Glutamatergic neuron (in vitro differentiated cells): Measurements from ENCODE around the gene CLSTN3. TPM values are rescaled to one million over a fixed set of nuclear protein-coding genes. Genes with fewer than 3 reads are reported as not detected.

Experiments
- DNase-seq: peaks from one replicate; pipeline ENCODE4 v3.0.0; 2022
- H3K27ac Mint-ChIP-seq: one replicate; pipeline ENCODE4 v1.8.0; 2020; ENCODE audit warnings: mild to moderate bottlenecking, mixed read lengths, inconsistent platforms; ENCODE audit not compliant: unreplicated experiment
- H3K27me3 Mint-ChIP-seq: one replicate; pipeline ENCODE4 v1.8.0; 2020; ENCODE audit warnings: mild to moderate bottlenecking, moderate library complexity, mixed read lengths, inconsistent platforms; ENCODE audit not compliant: unreplicated experiment
- H3K36me3 Mint-ChIP-seq: one replicate; pipeline ENCODE4 v1.8.0; 2020; ENCODE audit warnings: mild to moderate bottlenecking, mixed read lengths, inconsistent platforms; ENCODE audit not compliant: unreplicated experiment
- H3K4me1 Mint-ChIP-seq: one replicate; pipeline ENCODE4 v1.8.0; 2020; ENCODE audit warnings: mild to moderate bottlenecking, low read depth, mixed read lengths, inconsistent platforms; ENCODE audit not compliant: unreplicated experiment
- H3K4me3 Mint-ChIP-seq: one replicate; pipeline ENCODE4 v1.8.0; 2020; ENCODE audit warnings: mild to moderate bottlenecking, mixed read lengths, inconsistent platforms; ENCODE audit not compliant: unreplicated experiment
- H3K9me3 Mint-ChIP-seq: one replicate; pipeline ENCODE4 v1.8.0; 2020; ENCODE audit warnings: mild to moderate bottlenecking, moderate library complexity, mixed read lengths, inconsistent platforms; ENCODE audit not compliant: unreplicated experiment
- CTCF ChIP-seq: fragments of 200-600 bp; sonication (generic); IDR thresholded peaks from one replicate; pipeline ENCODE4 v1.5.0; 2021; ENCODE audit not compliant: partially characterized antibody, unreplicated experiment
- total RNA-seq: library from RNA; stranded (reverse); fragmentation: NEBNext Ultra II Directional; extraction: Animal tissue kit (Norgen Biotek cat#: 25700); gene quantifications from one replicate; pipeline ENCODE4 v1.2.1, GENCODE V29; 2021; ENCODE audit not compliant: unreplicated experiment

Gene CLSTN3
- total RNA-seq, 1 donor from 2014 or later, result 113 TPM

GRCh38 chr12:7193674-7194073 is 63.5 kb downstream of the CLSTN3 start:
- Mint-ChIP-seq H3K4me1 (peaks cover 6% of the 10 kb centered on the region), H3K9me3 (no peaks in the 10 kb centered on the region), H3K36me3 (no peaks in the 10 kb centered on the region), H3K27me3 (peaks cover 2% of the 10 kb centered on the region), H3K4me3 (no peak overlapping the region), H3K27ac (no peak overlapping the region)
- TF ChIP-seq CTCF, result no peak
- no peak for DNase-seq

- peaks cover 17% of the 10 kb centered on the region for H3K36me3 Mint-ChIP-seq
- H3K27me3 Mint-ChIP-seq, result no peaks in the 10 kb centered on the region
- DNase-seq, result no peak
- H3K9me3 Mint-ChIP-seq, result peaks cover 4% of the 10 kb centered on the region
- H3K4me3 Mint-ChIP-seq, result no peak overlapping the region
- no peaks in the 10 kb centered on the region for H3K4me1 Mint-ChIP-seq
- peak overlapping the region; percentile 52 for H3K27ac Mint-ChIP-seq
- TF ChIP-seq CTCF, result no peak
Observed at GRCh38 chr12:7197841-7198240, 67.7 kb downstream of the CLSTN3 start.

DNA sequence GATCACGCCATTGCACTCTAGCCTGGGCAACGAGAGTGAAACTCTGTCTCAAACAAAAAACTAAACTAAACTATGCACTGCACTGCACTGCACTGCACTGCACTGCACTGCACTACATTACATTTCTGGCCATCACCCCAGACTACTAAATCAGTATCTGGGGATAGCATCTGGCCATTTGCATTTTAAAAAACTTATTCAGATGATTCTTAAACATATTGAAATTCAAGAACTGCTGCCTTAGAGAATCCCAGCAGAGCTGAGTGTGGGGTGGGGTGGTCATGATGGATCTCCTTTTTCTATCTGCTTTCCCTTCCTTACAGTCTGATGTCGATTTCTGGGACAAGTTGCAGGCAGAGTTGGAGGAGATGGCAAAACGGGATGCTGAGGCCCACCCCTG is 72.9 kb downstream of the CLSTN3 start:
- Mint-ChIP-seq H3K9me3 (peaks cover 4% of the 10 kb centered on the region), H3K4me1 (no peaks in the 10 kb centered on the region), H3K36me3 (peaks cover 27% of the 10 kb centered on the region), H3K27ac (no peak overlapping the region), H3K4me3 (no peak overlapping the region), H3K27me3 (no peaks in the 10 kb centered on the region)
- DNase-seq, result no peak
- TF ChIP-seq CTCF, result no peak

- no peak for TF ChIP-seq CTCF
- peaks cover 44% of the 10 kb centered on the region for H3K36me3 Mint-ChIP-seq
- no peak for DNase-seq
- peaks cover 2% of the 10 kb centered on the region for H3K27me3 Mint-ChIP-seq
- no peak overlapping the region for H3K4me3 Mint-ChIP-seq
- H3K4me1 Mint-ChIP-seq, result no peaks in the 10 kb centered on the region
- peaks cover 6% of the 10 kb centered on the region for H3K9me3 Mint-ChIP-seq
- H3K27ac Mint-ChIP-seq, result no peak overlapping the region
Observed at GRCh38 chr12:7205091-7205490, 74.9 kb downstream of the CLSTN3 start.

GRCh38 chr12:7206691-7207090 is 76.5 kb downstream of the CLSTN3 start:
- DNase-seq, result no peak
- no peak for TF ChIP-seq CTCF
- no peak overlapping the region for H3K27ac Mint-ChIP-seq

More at GRCh38 chr12:7206691-7207090, 76.5 kb downstream of the CLSTN3 start:
- H3K36me3 Mint-ChIP-seq, result peaks cover 48% of the 10 kb centered on the region
- H3K27me3 Mint-ChIP-seq, result peaks cover 7% of the 10 kb centered on the region
- H3K4me3 Mint-ChIP-seq, result no peak overlapping the region
- H3K4me1 Mint-ChIP-seq, result no peaks in the 10 kb centered on the region
- H3K9me3 Mint-ChIP-seq, result peaks cover 5% of the 10 kb centered on the region
